Karpas-422 (cell line): ENCODE results near the gene CXCR6. TPM values are rescaled to one million over a fixed set of nuclear protein-coding genes. Genes with fewer than 3 reads are reported as not detected.

Experiments
- small RNA-seq: library from RNA; depleted of rRNA; stranded (forward); fragments of <200 nt; gene quantifications from one replicate; pipeline ENCODE3, GENCODE V24; 2014
- total RNA-seq: library from RNA; depleted of rRNA; stranded (reverse); fragments of >200 nt; shearing (Covaris generic); gene quantifications from 2 replicates; pipeline ENCODE4 v1.2.3, GENCODE V29; 2014; ENCODE audit warnings: low replicate concordance; rRNA removed

CXCR6 gene
- total RNA-seq, 1 experiment from 2014 or later: not detected

Small RNA genes within 50 kb of the gene (small RNA-seq; reads per million reads assigned to genes)
- gene RF00019: not detected

Other genes with a start within 250 kb of the CXCR6 start
- not detected in 2 replicates for gene SLC6A20, start 146.9 kb upstream of the CXCR6 start, total RNA-seq
- 4.9 and 6.2 TPM in 2 replicates for gene LZTFL1, start 101.3 kb upstream of the CXCR6 start, total RNA-seq
- not detected in 2 replicates for gene CCR9, start 56.9 kb upstream of the CXCR6 start, total RNA-seq
- 7.3 and 7.4 TPM in 2 replicates for gene FYCO1, start 52.4 kb downstream of the CXCR6 start, total RNA-seq
- gene XCR1, start 84.0 kb downstream of the CXCR6 start, total RNA-seq: not detected in 2 replicates